ENCODE data around the gene MTMR2.

DNA sequence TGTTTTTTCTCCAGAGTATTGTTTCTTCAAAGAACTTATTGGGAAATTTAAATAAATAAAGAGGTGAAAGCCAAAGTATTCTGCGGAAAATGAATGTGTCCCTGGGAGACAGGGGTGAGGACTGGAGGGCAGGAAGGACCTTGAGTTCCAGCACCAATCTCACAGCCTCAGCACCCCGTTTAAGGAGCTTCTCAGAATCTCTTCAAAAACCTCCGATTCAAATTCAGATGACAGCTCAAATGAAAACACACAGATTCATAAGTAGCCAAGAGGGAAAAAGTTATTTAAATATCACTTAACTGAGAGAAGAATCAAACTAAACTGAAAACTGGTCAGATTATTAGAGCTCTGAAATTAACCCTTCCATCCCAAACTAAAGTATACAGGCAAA lies 12.5 kb downstream of the MTMR2 start:
- TF ChIP-seq LEF1 (IDR thresholded peaks at IDR 0.05; ENCODE audit: borderline replicate concordance) (no peak), FOXM1 (IDR thresholded peaks at IDR 0.05; ENCODE audit: borderline replicate concordance) (no peak)
